Jurkat, Clone E6-1 (cell line): ENCODE results near the gene PLPP1.
A peak's percentile ranks its signal among the peaks of the same experiment; 100 is the strongest.

Experiments used
- DNase-seq: peaks from one replicate; pipeline ENCODE4 v3.0.0-alpha.2; 2011; ENCODE audit warnings: low read depth, low spot score
- H3K4me3 ChIP-seq: 2 replicates; pipeline ENCODE4 v1.5.1; 2011; ENCODE audit warnings: mild to moderate bottlenecking, low read length, control low read depth, moderate library complexity

The PLPP1 gene

GRCh38 chr5:55427157-55427556, 107.6 kb downstream of the PLPP1 start:
- DNase-seq, result no peak
- H3K4me3 ChIP-seq, result no peak overlapping the region

GRCh38 chr5:55426455-55426854, 108.3 kb downstream of the PLPP1 start:
- DNase-seq, result no peak
- no peak overlapping the region for H3K4me3 ChIP-seq

- H3K4me3 ChIP-seq, result no peak overlapping the region
- DNase-seq, result no peak
Observed at GRCh38 chr5:55421074-55421529, 113.7 kb downstream of the PLPP1 start.

GRCh38 chr5:55418994-55419968, 115.5 kb downstream of the PLPP1 start:
- H3K4me3 ChIP-seq, result no peak overlapping the region

GRCh38 chr5:55416306-55416705, 118.5 kb downstream of the PLPP1 start:
- H3K4me3 ChIP-seq, result no peak overlapping the region
- no peak for DNase-seq

More at GRCh38 chr5:55418994-55419968, 115.5 kb downstream of the PLPP1 start:
- no peak for DNase-seq

GRCh38 chr5:55415071-55415470, 119.7 kb downstream of the PLPP1 start:
- no peak overlapping the region for H3K4me3 ChIP-seq
- DNase-seq, result no peak

GRCh38 chr5:55413644-55414043, 121.1 kb downstream of the PLPP1 start:
- no peak overlapping the region for H3K4me3 ChIP-seq
- no peak for DNase-seq

- H3K4me3 ChIP-seq, result no peak overlapping the region
- peak; percentile 45 for DNase-seq
Observed at GRCh38 chr5:55411876-55412275, 122.9 kb downstream of the PLPP1 start.

- DNase-seq, result no peak
- H3K4me3 ChIP-seq, result no peak overlapping the region
Observed at GRCh38 chr5:55410845-55411244, 123.9 kb downstream of the PLPP1 start.

- no peak for DNase-seq
- H3K4me3 ChIP-seq, result no peak overlapping the region
Observed at GRCh38 chr5:55409775-55410174, 125.0 kb downstream of the PLPP1 start.

- H3K4me3 ChIP-seq, result no peak overlapping the region
Observed at GRCh38 chr5:55407984-55408383, 126.8 kb downstream of the PLPP1 start.

GRCh38 chr5:55407059-55407684, 127.6 kb downstream of the PLPP1 start:
- no peak overlapping the region for H3K4me3 ChIP-seq
- DNase-seq, result peak; percentile 14

More at GRCh38 chr5:55407984-55408383, 126.8 kb downstream of the PLPP1 start:
- DNase-seq, result no peak

- no peak for DNase-seq
- no peak overlapping the region for H3K4me3 ChIP-seq
Observed at GRCh38 chr5:55406292-55406691, 128.5 kb downstream of the PLPP1 start.

- DNase-seq, result peak; percentile 12
Observed at GRCh38 chr5:55402199-55402598, 132.6 kb downstream of the PLPP1 start.

GRCh38 chr5:55393501-55394175, 141.1 kb downstream of the PLPP1 start:
- H3K4me3 ChIP-seq, result no peak overlapping the region
- no peak for DNase-seq

More at GRCh38 chr5:55402199-55402598, 132.6 kb downstream of the PLPP1 start:
- no peak overlapping the region for H3K4me3 ChIP-seq

- DNase-seq, result no peak
- no peak overlapping the region for H3K4me3 ChIP-seq
Observed at GRCh38 chr5:55392669-55393068, 142.1 kb downstream of the PLPP1 start.

GRCh38 chr5:55391707-55392106, 143.1 kb downstream of the PLPP1 start:
- H3K4me3 ChIP-seq, result no peak overlapping the region
- DNase-seq, result no peak

- no peak overlapping the region for H3K4me3 ChIP-seq
- DNase-seq, result no peak
Observed at GRCh38 chr5:55387865-55388264, 146.9 kb downstream of the PLPP1 start.

- DNase-seq, result no peak
- no peak overlapping the region for H3K4me3 ChIP-seq
Observed at GRCh38 chr5:55386356-55386755, 148.4 kb downstream of the PLPP1 start.

GRCh38 chr5:55385846-55386245, 148.9 kb downstream of the PLPP1 start:
- no peak overlapping the region for H3K4me3 ChIP-seq
- DNase-seq, result no peak
